Muscle of back (tissue), 11 donors: ENCODE data around the gene GNG12. TPM values are rescaled to one million over a fixed set of nuclear protein-coding genes. Genes with fewer than 3 reads are reported as not detected.
"Not testable (repeated sequence)": the region's sequence is repeated elsewhere in the genome, so short reads cannot be mapped to it uniquely, and the experiment has no call there.

Experiments used
- DNase-seq, 3 donors: peaks; one replicate each; pipeline versions ENCODE4 v3.0.0 to v3.0.0-alpha.2; 2013
- polyA plus RNA-seq, 10 donors: library from polyadenylated mRNA; unstranded; fragments of 120-200 nt; gene quantifications; one replicate each; pipeline ENCODE4 v1.2.1, GENCODE V29; 2013; ENCODE audit not compliant: insufficient read length in 10 of 10

GNG12 gene
- polyA plus RNA-seq, 10 donors = 44.8 to 64.6 (median 50.6) TPM

DNA sequence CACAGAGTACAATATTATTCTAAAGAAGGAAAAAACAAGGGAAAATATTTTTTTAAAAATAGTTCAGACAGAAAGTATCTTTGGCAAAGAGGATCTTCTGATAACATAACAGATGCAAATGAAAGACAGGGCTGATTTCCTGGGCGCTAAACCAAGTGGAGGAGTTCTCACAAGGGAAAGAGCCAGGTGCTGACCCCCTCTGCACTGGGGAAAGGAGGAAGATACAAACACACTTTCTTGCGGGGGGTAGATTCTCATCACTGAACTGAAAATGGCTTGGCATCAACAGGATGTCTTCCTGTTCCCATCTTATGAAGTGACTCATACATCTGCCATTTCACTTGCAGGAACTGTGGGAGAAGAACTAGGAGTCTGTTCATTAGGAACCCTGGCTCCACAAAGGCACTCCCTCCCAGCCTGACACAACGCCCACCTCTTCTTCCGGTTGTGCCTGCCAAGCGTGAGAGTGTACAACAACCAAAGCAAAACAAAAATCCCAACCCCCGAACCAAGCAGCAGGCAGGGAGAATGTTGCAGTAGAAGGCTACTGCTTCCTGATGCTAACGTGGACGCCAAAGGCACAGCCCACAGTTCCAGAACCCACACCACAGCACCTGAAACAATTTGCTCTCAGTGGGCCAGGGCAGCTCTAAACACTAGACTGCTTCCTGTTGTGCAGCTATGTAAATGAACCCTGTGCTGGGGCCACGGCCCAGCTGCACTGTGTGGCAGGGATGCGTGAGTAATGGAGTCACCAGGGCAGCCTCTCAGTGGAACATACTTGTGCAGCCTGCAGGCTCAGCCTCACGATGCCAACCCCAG is 97.2 kb downstream of the GNG12 start:
- peak; percentile 67 to 84 (median 83) for DNase-seq

DNA sequence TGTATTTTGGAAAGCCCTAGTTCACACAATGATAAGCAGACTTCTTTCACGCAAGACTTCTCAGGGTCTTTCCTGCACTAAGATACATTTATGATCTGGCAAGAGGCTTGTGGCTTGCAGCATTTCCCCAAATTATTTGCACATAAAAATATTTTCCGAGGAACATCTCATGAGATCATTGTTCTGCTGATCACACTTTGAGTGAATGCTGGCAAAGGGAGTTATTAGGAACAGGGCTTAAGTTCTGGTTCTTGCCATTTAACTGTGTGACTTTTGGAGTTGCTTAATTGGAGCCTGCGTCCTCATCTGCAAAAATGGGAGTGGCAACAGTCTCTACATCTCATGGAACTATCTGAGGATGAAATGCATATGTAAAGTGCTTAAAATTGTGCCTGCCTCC is 98.1 kb downstream of the GNG12 start:
- peak in 1 of 3 donors; percentile 37 for DNase-seq

DNA sequence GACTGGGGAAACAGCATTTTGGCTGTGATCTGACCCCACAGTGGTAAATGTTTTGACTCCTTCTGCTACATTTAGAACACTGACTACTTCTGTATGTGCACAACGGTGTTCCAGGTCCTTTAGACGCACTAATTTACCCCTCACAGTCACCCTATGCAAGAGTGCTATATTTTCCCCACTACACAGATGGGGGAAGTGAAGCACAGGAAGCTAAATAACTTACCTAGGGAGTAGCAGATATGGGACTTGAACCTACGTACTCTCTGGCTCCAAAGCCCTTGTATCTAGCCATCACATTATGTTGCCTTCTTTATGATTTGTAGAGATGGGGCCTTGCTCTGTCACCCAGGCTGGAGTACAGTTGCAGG is 99.0 kb downstream of the GNG12 start:
- DNase-seq = no peak

DNA sequence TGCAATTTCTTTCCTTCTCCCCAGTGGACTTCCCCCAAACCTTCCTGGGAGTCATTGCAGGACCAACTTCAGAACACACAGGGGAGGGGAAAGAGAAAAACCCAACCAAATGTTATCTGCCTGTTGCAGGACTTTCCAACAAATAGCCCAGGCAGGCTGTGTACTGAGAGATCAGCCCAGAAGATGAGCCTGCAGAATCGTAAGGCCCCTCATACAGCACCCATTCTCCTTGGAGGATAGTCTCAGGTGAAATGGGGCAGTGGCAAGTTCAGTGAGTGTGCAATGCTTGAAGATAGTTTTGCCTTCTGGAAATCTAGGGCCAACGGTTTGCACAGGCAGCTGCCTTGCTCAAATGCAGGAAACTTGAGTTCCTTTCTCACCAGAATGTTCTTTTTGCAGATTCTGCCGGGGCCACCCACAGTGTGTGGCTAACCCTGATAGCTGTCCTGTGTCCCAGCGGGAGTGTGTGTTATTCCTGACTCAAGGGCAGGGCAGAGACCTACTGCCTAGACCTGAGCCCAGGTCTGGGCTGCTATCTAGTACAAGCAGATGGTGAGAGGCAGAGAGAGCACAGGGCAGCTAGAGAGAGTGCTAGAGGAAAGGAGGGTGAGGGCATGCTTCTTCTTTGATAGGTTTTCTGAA is 99.5 kb downstream of the GNG12 start:
- DNase-seq = no peak

- peak in 2 of 3 donors; percentile 39 to 70 for DNase-seq
Measured at GRCh38 chr1:67732750-67733151, 100.5 kb downstream of the GNG12 start.

DNA sequence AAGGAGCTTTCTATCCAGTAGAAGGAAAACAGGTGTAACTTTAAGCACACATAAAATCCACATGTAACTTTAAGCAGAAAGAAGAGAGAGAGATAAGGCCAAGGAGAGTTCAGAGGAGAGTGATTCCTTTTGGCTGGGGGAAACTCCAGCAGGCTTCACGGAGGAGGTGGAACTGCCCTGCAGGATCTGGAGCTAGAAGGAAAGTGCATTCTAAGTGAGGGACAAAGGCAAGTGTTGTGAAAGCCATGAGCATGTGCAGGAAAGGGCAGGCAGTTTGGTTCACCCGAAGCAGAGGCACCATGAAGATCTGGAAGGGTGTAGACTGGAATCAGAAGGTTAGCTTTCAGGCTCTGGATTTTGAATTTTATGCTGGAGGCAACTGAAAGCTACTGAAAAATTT is 101.9 kb downstream of the GNG12 start:
- no peak for DNase-seq

- not testable (repeated sequence) for DNase-seq
Measured at GRCh38 chr1:67730312-67730711, 103.0 kb downstream of the GNG12 start.

GRCh38 chr1:67729872-67730271 is 103.4 kb downstream of the GNG12 start:
- DNase-seq = no peak

- no peak for DNase-seq
Measured at GRCh38 chr1:67726224-67726623, 107.0 kb downstream of the GNG12 start.

DNA sequence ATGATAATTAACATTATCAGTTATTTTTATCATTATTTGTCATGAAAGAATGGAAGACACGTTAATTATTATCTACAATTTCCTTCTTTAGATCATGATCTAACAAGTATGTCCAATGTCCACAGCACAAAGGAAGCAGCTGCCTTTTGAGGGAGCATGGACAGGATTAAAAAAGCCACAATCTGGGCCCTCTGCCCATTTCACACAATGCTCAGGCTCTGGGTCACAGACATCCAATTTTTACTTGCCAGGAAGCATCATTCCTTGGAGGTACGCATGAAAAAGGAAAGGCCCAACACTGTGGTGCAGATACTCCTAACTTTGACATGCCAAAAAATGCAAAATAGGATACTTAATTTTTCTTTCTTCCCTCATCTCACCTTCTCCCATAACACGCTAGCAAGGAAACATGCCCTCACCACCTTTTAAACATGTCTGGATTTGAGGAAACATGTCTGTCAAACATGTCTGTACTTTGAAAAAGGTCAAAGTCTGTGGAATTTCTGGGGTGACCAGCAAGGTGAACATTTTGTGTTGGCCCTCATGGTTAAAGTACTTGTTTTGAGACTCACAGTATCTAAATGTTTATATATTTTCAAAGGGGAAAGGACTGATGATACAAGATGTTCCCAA is 108.2 kb downstream of the GNG12 start:
- DNase-seq = peak; percentile 50 to 69 (median 65)

DNA sequence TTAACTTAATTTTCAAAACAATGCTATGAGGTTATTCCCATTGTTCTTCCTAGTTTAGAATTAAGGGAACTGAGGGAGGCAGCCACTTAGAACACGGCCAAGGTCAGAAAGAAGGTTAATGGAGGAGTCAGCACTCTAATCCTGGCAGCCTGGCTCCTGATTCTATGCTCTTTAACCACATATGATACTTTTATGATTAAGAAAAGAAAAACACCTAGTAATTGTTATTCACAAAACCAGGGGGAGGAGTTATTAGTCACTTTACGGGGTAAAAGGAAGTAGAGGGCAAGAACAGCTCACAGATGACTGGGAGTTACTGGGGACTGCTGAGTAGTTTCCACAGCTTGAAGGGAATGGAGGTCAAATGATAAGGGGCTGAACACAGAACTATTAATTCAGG is 109.6 kb downstream of the GNG12 start:
- DNase-seq = no peak

- no peak for DNase-seq
Measured at GRCh38 chr1:67723126-67723525, 110.1 kb downstream of the GNG12 start.

GRCh38 chr1:67722292-67722944 is 110.8 kb downstream of the GNG12 start:
- DNase-seq = no peak

- no peak for DNase-seq
Measured at GRCh38 chr1:67721650-67722291, 111.5 kb downstream of the GNG12 start.

DNA sequence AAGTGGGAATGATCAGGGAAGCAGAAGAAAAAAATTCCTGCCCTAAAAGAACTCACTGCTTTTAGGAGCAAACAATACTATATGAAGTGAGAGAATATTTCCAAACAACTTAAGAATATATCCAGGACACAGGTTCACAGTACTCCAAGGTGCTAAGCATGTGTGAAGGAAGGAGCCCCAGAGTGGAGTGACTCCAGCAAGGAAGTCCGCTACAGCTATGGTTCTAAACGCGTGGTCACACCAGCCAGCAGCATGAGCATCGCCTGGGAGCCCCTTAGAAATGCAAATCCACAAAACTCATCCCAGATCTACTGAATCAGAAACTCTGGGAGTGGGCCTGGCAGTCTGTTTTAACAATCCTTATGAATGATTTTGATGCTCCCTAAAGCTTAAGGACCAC is 112.2 kb downstream of the GNG12 start:
- no peak for DNase-seq

- DNase-seq = no peak
Measured at GRCh38 chr1:67719329-67720196, 113.7 kb downstream of the GNG12 start.

GRCh38 chr1:67717876-67718275 is 115.4 kb downstream of the GNG12 start:
- no peak for DNase-seq

DNA sequence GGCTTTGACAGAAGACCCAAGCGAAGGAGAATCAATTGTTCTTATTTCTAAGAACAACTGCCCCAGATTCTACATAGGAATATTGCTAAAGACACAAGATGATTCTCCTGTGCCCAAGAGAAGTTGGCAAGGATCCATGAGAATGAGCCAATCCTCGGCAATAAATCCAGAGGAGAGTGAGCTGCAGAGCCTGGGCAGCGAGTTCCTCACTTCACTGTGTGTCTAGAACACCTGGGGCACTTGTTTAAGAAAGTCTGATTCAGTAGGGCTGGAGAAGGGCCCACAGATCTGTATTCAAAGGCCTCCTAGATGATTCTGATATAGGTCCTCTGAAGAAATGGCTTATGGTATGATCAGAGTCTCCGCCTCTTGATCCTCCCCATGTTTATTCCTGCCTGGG is 116.5 kb downstream of the GNG12 start:
- no peak for DNase-seq

DNA sequence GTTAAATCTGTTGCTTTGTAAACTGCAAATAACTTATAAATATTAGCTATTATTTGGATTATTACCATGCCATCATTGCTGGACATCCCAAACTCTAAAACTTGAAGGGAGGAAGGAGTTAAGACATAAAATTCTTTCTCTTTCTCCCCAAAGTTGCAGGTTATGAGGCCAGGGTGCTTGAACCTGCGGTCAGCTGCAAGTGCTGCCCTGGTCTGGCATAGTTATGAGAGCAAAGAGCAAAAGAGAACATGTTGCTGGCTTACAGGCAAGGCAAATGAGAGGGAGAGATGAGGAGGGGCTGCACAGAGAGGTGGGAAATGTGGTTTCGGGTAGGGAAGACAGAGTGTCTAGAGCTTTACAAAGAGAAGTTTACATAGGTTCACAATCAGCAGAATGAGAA is 117.4 kb downstream of the GNG12 start:
- DNase-seq = no peak

DNA sequence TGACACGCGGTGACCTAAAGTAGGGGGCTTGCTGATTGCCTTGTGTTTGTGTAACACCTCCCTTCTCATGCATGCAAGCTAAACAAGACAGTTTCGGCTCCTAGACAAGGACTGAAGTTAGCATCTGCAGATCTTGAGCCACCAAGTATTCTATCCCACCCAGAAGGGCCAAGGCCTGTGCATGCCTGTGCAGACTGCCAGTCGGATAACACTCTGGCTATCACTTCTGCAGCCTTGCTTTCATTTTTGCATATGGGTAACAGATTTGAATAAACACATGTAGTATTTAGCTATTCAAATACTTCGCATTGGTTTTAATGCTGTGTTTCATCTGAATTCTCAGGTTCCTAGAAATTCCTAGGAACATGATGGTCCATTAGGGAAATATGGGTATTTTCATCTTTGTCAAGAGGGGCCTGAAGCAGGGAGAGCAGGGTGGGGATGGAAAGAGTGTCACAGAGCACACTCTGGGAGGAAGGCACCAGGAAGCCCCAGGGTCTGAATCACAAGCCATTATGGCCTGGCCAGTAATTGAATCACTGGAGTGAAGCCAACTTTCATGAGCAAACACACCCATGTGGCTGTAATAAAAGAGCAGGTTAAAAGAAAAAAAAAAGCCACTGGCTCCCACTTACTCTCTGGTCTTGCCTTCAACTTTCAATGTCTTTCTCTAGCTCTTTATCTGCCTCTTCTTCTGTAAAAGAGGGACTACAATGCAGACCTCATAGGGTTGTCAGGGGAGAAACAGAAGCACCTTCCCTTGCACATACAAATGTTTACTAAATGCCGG is 120.0 kb downstream of the GNG12 start:
- peak in 1 of 3 donors; percentile 70 for DNase-seq
